Measurements from ENCODE around the gene GHRL. TPM values are rescaled to one million over a fixed set of nuclear protein-coding genes. Genes with fewer than 3 reads are reported as not detected.

Gene GHRL
- polyA plus RNA-seq, 1 donor, result 19.9 TPM

DNA sequence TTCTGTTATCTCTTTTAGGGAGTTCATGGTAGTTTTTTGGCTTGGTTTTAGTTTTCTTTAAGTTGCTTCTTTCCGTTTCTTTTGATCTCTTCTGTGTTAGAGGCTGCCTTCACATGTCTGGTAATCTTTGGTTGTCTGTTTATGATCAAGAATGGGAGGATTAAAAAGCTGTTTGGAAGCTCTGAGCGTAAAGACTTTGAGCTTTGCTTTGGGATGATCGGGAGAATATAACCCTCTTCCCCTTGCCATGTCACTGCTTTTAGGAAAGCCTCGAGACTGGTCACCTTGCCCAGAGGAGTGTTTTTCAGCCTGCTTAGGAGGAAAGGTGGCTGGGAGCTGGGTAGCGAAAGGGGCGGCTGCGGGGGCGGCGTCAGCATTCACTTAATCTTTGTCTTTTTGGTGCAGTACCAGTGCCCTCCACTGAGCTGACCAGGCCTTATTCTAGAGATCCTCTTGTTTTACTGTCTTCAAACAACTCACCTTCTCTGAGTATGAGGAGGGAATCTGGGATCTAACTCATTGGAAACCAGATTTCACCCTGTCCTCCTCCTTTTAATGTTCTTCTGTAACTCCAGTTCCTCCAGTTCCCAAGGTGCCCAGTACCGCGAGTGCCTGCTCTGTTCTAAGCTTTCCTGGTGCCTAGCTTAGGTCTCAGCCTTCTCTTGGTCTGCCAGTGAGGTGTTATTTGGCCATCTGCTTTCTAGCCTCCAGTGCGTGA lies 28.9 kb downstream of the GHRL start:
- peaks cover 3% of the 10 kb centered on the region for H3K4me1 ChIP-seq (ENCODE audit: control insufficient read depth, insufficient read depth, low read length)
- no peaks in the 10 kb centered on the region for H3K27me3 ChIP-seq (ENCODE audit: control insufficient read depth, insufficient read depth, low read length)
- H3K9me3 ChIP-seq (ENCODE audit: control insufficient read depth, low read depth, low read length), result no peaks in the 10 kb centered on the region
- 60% methylated on average over 3 of the region's 12 CpGs for WGBS (ENCODE audit: insufficient coverage, low lambda C conversion rate)
- H3K36me3 ChIP-seq (ENCODE audit: control insufficient read depth, insufficient read depth, low read length), result peaks cover 46% of the 10 kb centered on the region
- DNase-seq, result peak in 1 of 2 donors; percentile 39
- H3K27ac ChIP-seq (ENCODE audit: low read length), result no peak overlapping the region
- H3K4me3 ChIP-seq (ENCODE audit: low read length), result no peak overlapping the region

GRCh38 chr3:10262027-10262426 lies 30.7 kb downstream of the GHRL start:
- WGBS (ENCODE audit: insufficient coverage, low lambda C conversion rate), result 81% methylated on average over 4 of the region's 4 CpGs
- Histone ChIP-seq H3K4me3 (ENCODE audit: low read length) (no peak overlapping the region), H3K27me3 (ENCODE audit: control insufficient read depth, insufficient read depth, low read length) (no peaks in the 10 kb centered on the region), H3K36me3 (ENCODE audit: control insufficient read depth, insufficient read depth, low read length) (peaks cover 44% of the 10 kb centered on the region), H3K27ac (ENCODE audit: low read length) (no peak overlapping the region), H3K9me3 (ENCODE audit: control insufficient read depth, low read depth, low read length) (no peaks in the 10 kb centered on the region), H3K4me1 (ENCODE audit: control insufficient read depth, insufficient read depth, low read length) (peaks cover 3% of the 10 kb centered on the region)
- no peak for DNase-seq

DNA sequence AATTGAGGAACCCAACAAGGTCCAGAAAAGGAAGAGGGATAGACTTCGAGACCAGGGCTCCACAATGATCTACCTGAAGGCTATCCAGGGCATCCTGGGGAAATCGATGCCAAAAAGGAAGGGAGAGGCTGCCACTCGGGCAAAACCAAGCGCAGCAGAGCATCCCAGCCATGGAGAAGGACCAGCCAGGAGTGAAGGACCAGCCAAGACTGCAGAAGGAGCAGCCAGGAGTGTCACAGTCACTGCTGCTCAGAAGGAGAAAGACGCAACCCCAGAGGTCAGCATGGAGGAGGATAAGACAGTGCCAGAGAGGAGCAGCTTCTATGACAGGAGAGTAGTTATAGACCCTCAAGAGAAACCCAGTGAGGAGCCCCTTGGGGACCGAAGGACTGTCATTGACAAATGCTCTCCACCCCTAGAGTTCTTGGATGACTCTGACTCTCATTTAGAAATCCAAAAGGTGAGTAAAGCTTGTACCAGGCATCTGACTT lies 32.5 kb downstream of the GHRL start:
- H3K27ac ChIP-seq (ENCODE audit: low read length), result no peak overlapping the region
- no peak for DNase-seq
- H3K27me3 ChIP-seq (ENCODE audit: control insufficient read depth, insufficient read depth, low read length), result no peaks in the 10 kb centered on the region
- no peak overlapping the region for H3K4me3 ChIP-seq (ENCODE audit: low read length)
- no peaks in the 10 kb centered on the region for H3K9me3 ChIP-seq (ENCODE audit: control insufficient read depth, low read depth, low read length)
- no CpG with 5 or more reads among the region's 6 CpGs for WGBS (ENCODE audit: insufficient coverage, low lambda C conversion rate)
- H3K36me3 ChIP-seq (ENCODE audit: control insufficient read depth, insufficient read depth, low read length), result peaks cover 45% of the 10 kb centered on the region
- peaks cover 3% of the 10 kb centered on the region for H3K4me1 ChIP-seq (ENCODE audit: control insufficient read depth, insufficient read depth, low read length)

DNA sequence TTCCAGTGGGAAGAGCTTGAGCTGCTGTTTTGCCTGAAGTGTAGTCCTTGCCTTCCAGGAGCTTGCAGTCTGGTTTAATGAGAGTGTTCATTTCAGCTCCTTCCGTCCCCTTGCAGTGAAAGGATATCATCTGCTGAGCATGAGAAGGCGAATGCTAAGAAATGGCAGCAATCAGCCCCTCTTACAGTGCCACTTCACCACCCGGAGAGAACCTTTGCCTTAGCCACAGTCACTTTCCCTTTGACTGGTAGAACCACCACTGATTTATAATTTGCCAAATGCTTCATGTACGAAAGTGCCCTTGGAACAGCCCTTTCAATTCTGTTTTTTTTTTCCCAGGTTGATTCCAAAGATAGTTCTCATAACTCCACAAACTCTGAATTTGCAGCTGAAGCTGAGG lies 32.9 kb downstream of the GHRL start:
- WGBS (ENCODE audit: insufficient coverage, low lambda C conversion rate), result 63% methylated on average over 1 of the region's 4 CpGs
- Histone ChIP-seq H3K4me3 (ENCODE audit: low read length) (no peak overlapping the region), H3K9me3 (ENCODE audit: control insufficient read depth, low read depth, low read length) (no peaks in the 10 kb centered on the region), H3K27ac (ENCODE audit: low read length) (no peak overlapping the region), H3K36me3 (ENCODE audit: control insufficient read depth, insufficient read depth, low read length) (peaks cover 48% of the 10 kb centered on the region), H3K4me1 (ENCODE audit: control insufficient read depth, insufficient read depth, low read length) (peaks cover 3% of the 10 kb centered on the region), H3K27me3 (ENCODE audit: control insufficient read depth, insufficient read depth, low read length) (no peaks in the 10 kb centered on the region)
- no peak for DNase-seq

DNA sequence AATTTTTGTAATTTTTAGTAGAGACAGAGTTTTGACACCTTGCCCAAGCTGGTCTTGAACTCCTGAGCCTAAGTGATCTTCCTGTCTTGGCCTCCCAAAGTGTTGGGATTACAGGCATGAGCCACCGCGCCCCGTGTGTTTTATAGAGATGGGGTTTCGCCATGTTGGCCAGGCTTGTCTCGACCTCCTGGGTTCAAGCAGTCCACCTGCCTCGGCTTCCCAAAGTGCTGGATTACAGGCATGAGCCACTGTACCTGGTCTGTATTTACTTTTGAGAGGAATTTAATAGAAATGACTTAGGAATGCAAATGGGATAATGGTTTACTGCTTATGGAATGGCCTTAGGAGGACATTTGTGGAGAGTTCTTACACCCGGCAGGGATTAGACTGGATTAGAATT lies 33.7 kb downstream of the GHRL start:
- H3K9me3 ChIP-seq (ENCODE audit: control insufficient read depth, low read depth, low read length), result no peaks in the 10 kb centered on the region
- no CpG with 5 or more reads among the region's 7 CpGs for WGBS (ENCODE audit: insufficient coverage, low lambda C conversion rate)
- H3K36me3 ChIP-seq (ENCODE audit: control insufficient read depth, insufficient read depth, low read length), result peaks cover 52% of the 10 kb centered on the region
- H3K4me1 ChIP-seq (ENCODE audit: control insufficient read depth, insufficient read depth, low read length), result peaks cover 2% of the 10 kb centered on the region
- H3K4me3 ChIP-seq (ENCODE audit: low read length), result no peak overlapping the region
- H3K27me3 ChIP-seq (ENCODE audit: control insufficient read depth, insufficient read depth, low read length), result no peaks in the 10 kb centered on the region
- DNase-seq, result no peak
- H3K27ac ChIP-seq (ENCODE audit: low read length), result no peak overlapping the region

GRCh38 chr3:10255835-10256234 lies 36.9 kb downstream of the GHRL start:
- Histone ChIP-seq H3K27me3 (ENCODE audit: control insufficient read depth, insufficient read depth, low read length) (no peaks in the 10 kb centered on the region), H3K36me3 (ENCODE audit: control insufficient read depth, insufficient read depth, low read length) (peaks cover 55% of the 10 kb centered on the region), H3K9me3 (ENCODE audit: control insufficient read depth, low read depth, low read length) (no peaks in the 10 kb centered on the region), H3K27ac (ENCODE audit: low read length) (no peak overlapping the region), H3K4me3 (ENCODE audit: low read length) (no peak overlapping the region), H3K4me1 (ENCODE audit: control insufficient read depth, insufficient read depth, low read length) (peaks cover 3% of the 10 kb centered on the region)
- 100% methylated on average over 2 of the region's 7 CpGs for WGBS (ENCODE audit: insufficient coverage, low lambda C conversion rate)
- DNase-seq, result no peak

- Histone ChIP-seq H3K36me3 (ENCODE audit: control insufficient read depth, insufficient read depth, low read length) (peaks cover 37% of the 10 kb centered on the region), H3K9me3 (ENCODE audit: control insufficient read depth, low read depth, low read length) (no peaks in the 10 kb centered on the region), H3K27ac (ENCODE audit: low read length) (no peak overlapping the region), H3K27me3 (ENCODE audit: control insufficient read depth, insufficient read depth, low read length) (no peaks in the 10 kb centered on the region), H3K4me3 (ENCODE audit: low read length) (no peak overlapping the region), H3K4me1 (ENCODE audit: control insufficient read depth, insufficient read depth, low read length) (peaks cover 6% of the 10 kb centered on the region)
- WGBS (ENCODE audit: insufficient coverage, low lambda C conversion rate), result no CpG with 5 or more reads among the region's 3 CpGs
- no peak for DNase-seq
Observed at GRCh38 chr3:10253731-10254130, 39.0 kb downstream of the GHRL start.

DNA sequence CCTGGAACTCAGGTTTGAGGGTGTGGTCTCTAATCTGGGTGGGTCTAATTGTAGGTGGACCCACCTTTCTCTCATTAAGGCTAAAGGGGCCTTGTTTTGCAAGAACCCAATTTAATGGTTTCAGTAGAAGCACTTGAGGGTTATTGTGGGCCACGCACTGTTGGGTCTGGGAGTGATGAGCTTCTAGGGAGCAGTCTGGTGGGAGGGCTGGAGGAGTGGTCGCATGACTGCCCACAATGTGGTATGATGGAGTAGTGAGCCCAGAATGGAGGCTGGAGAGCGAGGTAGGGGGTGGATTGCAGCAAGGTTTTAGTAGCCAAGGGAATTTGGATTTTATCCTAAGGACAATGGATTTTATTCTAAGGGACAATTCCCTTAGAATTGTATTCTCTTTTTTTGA lies 41.7 kb downstream of the GHRL start:
- Histone ChIP-seq H3K36me3 (ENCODE audit: control insufficient read depth, insufficient read depth, low read length) (peaks cover 27% of the 10 kb centered on the region), H3K27ac (ENCODE audit: low read length) (no peak overlapping the region), H3K27me3 (ENCODE audit: control insufficient read depth, insufficient read depth, low read length) (no peaks in the 10 kb centered on the region), H3K4me3 (ENCODE audit: low read length) (no peak overlapping the region), H3K9me3 (ENCODE audit: control insufficient read depth, low read depth, low read length) (no peaks in the 10 kb centered on the region), H3K4me1 (ENCODE audit: control insufficient read depth, insufficient read depth, low read length) (peaks cover 6% of the 10 kb centered on the region)
- no peak for DNase-seq
- whole genome bisulfite sequencing (ENCODE audit: insufficient coverage, low lambda C conversion rate), result no CpG with 5 or more reads among the region's 3 CpGs

DNA sequence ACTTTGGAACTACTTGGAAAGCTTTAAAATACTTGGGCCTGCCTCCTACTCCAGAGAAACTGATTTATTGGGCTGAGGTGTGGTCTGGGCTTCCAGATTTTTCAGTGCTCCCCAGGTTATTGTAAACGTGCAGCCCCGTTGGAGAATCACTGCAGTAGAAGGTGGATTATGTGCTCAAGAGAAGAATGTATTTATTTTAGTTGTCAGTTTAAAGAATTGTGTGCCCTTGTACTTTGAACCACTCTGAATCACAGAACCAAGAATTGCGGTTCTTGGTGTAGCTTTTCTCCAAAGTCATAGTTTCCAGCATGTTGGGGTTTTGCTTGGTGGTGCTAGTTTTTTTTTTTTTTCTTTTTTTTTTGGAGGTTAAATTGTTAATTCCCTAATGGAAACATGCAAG lies 42.9 kb downstream of the GHRL start:
- H3K4me3 ChIP-seq (ENCODE audit: low read length), result peak overlapping the region; percentile 85
- 0% methylated on average over 1 of the region's 3 CpGs for WGBS (ENCODE audit: insufficient coverage, low lambda C conversion rate)
- H3K4me1 ChIP-seq (ENCODE audit: control insufficient read depth, insufficient read depth, low read length), result peaks cover 6% of the 10 kb centered on the region
- no peaks in the 10 kb centered on the region for H3K9me3 ChIP-seq (ENCODE audit: control insufficient read depth, low read depth, low read length)
- peaks cover 22% of the 10 kb centered on the region for H3K36me3 ChIP-seq (ENCODE audit: control insufficient read depth, insufficient read depth, low read length)
- no peaks in the 10 kb centered on the region for H3K27me3 ChIP-seq (ENCODE audit: control insufficient read depth, insufficient read depth, low read length)
- DNase-seq, result no peak
- H3K27ac ChIP-seq (ENCODE audit: low read length), result peak overlapping the region; percentile 40

GRCh38 chr3:10248984-10249748 lies 43.6 kb downstream of the GHRL start:
- Histone ChIP-seq H3K36me3 (ENCODE audit: control insufficient read depth, insufficient read depth, low read length) (peaks cover 18% of the 10 kb centered on the region), H3K4me3 (ENCODE audit: low read length) (peak overlapping the region; percentile 85), H3K27me3 (ENCODE audit: control insufficient read depth, insufficient read depth, low read length) (no peaks in the 10 kb centered on the region), H3K27ac (ENCODE audit: low read length) (peak overlapping the region; percentile 40), H3K9me3 (ENCODE audit: control insufficient read depth, low read depth, low read length) (no peaks in the 10 kb centered on the region), H3K4me1 (ENCODE audit: control insufficient read depth, insufficient read depth, low read length) (peaks cover 6% of the 10 kb centered on the region)
- no CpG with 5 or more reads among the region's 32 CpGs for WGBS (ENCODE audit: insufficient coverage, low lambda C conversion rate)
- DNase-seq, result peak; percentile 21 to 44
